HCT116 (cell line): Measurements from ENCODE around the gene ACOT4. TPM values are rescaled to one million over a fixed set of nuclear protein-coding genes. Genes with fewer than 3 reads are reported as not detected.

Source experiments
- ATAC-seq: fragments of 200-7000 bp; cut with Tn5 transposase; 2 replicates; pipeline ENCODE4 v1.9.1; 2020; ENCODE audit warnings: mild to moderate bottlenecking, moderate library complexity
- BruUV-seq: library from RNA; stranded (reverse); fragments of 400-500 nt; replicated peaks from 2 replicates; lab custom pipeline; 2021; lab: Mats Ljungman, UMichigan
- CTCF ChIA-PET: fragments of 300-600 bp; sonication (Branson Sonifier 250); formaldehyde crosslinking; loops from one replicate; lab custom pipeline; 2021; ENCODE audit warnings: antibody characterized with exemption; lab: Charles Lee
- POLR2A ChIA-PET: fragments of 300-600, 350-600 bp; sonication (Branson Sonifier 250); formaldehyde crosslinking; loops from one replicate; lab custom pipeline; 2021; ENCODE audit warnings: antibody characterized with exemption; lab: Charles Lee
- RAD21 ChIA-PET, 2 experiments: fragments of 300-600 bp; sonication (Branson Sonifier 250); formaldehyde crosslinking; loops; one replicate each; lab custom pipeline; 2023; ENCODE audit warnings: low total read pairs in 2 of 2; ENCODE audit not compliant: uncharacterized antibody in 2 of 2, unreplicated experiment in 2 of 2, low non-redundant PET in 1 of 2; lab: Charles Lee
- DNase-seq: peaks from one replicate; pipeline ENCODE4 v3.0.0-alpha.2; 2010; ENCODE audit warnings: low read depth, low spot score
- H2AFZ ChIP-seq: fragments of 200-600 bp; shearing (Covaris generic), sonication (generic); 2 replicates; pipeline ENCODE4 v1.6.1; 2017; ENCODE audit warnings: low read depth, mixed run types, mixed read lengths, antibody characterized with exemption, low read length; ENCODE audit not compliant: poor library complexity, severe bottlenecking
- H3K27ac ChIP-seq: 2 replicates; pipeline ENCODE4 v1.5.1; 2012; ENCODE audit warnings: low read depth, low read length
- H3K27me3 ChIP-seq: fragments of 200-600 bp; sonication (generic); 2 replicates; pipeline ENCODE4 v1.6.1; 2016; ENCODE audit warnings: mixed run types, low read length, mixed read lengths; ENCODE audit not compliant: insufficient read depth
- H3K36me3 ChIP-seq, 2 experiments: fragments of 200-500 bp in 1 of 2; fragments of 200-600 bp in 1 of 2; sonication (Bioruptor generic) in 1 of 2; sonication (generic) in 1 of 2; 2 replicates each; pipeline versions ENCODE4 v1.5.1 to v1.6.1; 2014 to 2016; ENCODE audit warnings: low read length in 2 of 2, inconsistent platforms in 1 of 2, mixed read lengths in 1 of 2, mixed run types in 1 of 2; ENCODE audit not compliant: insufficient read depth in 2 of 2, control insufficient read depth in 1 of 2
- H3K4me1 ChIP-seq, 2 experiments: fragments of 200-600 bp in 1 of 2; sonication (generic) in 1 of 2; 2 replicates each; pipeline versions ENCODE4 v1.5.1 to v1.6.1; 2012 to 2017; ENCODE audit warnings: low read length in 2 of 2, inconsistent platforms in 1 of 2, mild to moderate bottlenecking in 1 of 2, mixed read lengths in 1 of 2, mixed run types in 1 of 2, moderate library complexity in 1 of 2; ENCODE audit not compliant: insufficient read depth in 2 of 2, control insufficient read depth in 1 of 2
- H3K4me2 ChIP-seq: fragments of 200-600 bp; sonication (generic); 2 replicates; pipeline ENCODE4 v1.6.1; 2017; ENCODE audit warnings: mixed run types, low read length, mixed read lengths
- H3K4me3 ChIP-seq, 2 experiments: fragments of 200-600 bp in 1 of 2; sonication (generic) in 1 of 2; replicated peaks in 1 of 2; 2 replicates each; pipeline ENCODE4 v1.5.1; 2011 to 2016; ENCODE audit warnings: low read length in 2 of 2, control low read depth in 1 of 2, low read depth in 1 of 2, mild to moderate bottlenecking in 1 of 2, mixed read lengths in 1 of 2, mixed run types in 1 of 2
- H3K79me2 ChIP-seq: fragments of 200-600 bp; sonication (generic); 2 replicates; pipeline ENCODE4 v1.6.1; 2017; ENCODE audit warnings: mild to moderate bottlenecking, mixed run types, low read length, moderate library complexity, mixed read lengths; ENCODE audit not compliant: insufficient read depth
- H3K9ac ChIP-seq: fragments of 200-600 bp; sonication (generic); 2 replicates; pipeline ENCODE4 v1.6.1; 2016; ENCODE audit warnings: low read length, mixed read lengths
- H3K9me2 ChIP-seq: fragments of 200-600 bp; sonication (generic), shearing (Covaris generic); 2 replicates; pipeline ENCODE4 v1.6.1; 2017; ENCODE audit warnings: mixed run types, mild to moderate bottlenecking, moderate library complexity; ENCODE audit not compliant: insufficient read depth
- H3K9me3 ChIP-seq, 2 experiments: fragments of 200-500 bp in 1 of 2; fragments of 200-600 bp in 1 of 2; sonication (Bioruptor generic) in 1 of 2; sonication (generic) in 1 of 2; 2 replicates each; pipeline ENCODE4 v1.6.1; 2014 to 2017; ENCODE audit warnings: low read length in 2 of 2, mixed read lengths in 2 of 2, inconsistent platforms in 1 of 2, low read depth in 1 of 2, mild to moderate bottlenecking in 1 of 2, mixed run types in 1 of 2, moderate library complexity in 1 of 2; ENCODE audit not compliant: control insufficient read depth in 1 of 2, insufficient read depth in 1 of 2
- H4K20me1 ChIP-seq: fragments of 200-600 bp; sonication (generic), shearing (Covaris generic); 2 replicates; pipeline ENCODE4 v1.6.1; 2017; ENCODE audit warnings: mixed run types, mild to moderate bottlenecking, moderate library complexity; ENCODE audit not compliant: insufficient read depth
- ATF3 ChIP-seq: IDR thresholded peaks from 2 replicates; pipeline ENCODE4 v1.6.1; 2012
- CBX3 ChIP-seq: IDR thresholded peaks from 2 replicates; pipeline ENCODE4 v1.6.1; 2012; ENCODE audit warnings: low read depth
- EGR1 ChIP-seq: IDR thresholded peaks from 2 replicates; pipeline ENCODE4 v1.6.1; 2012; ENCODE audit warnings: low read depth
- EZH2 ChIP-seq: fragments of 200-600 bp; sonication (generic); IDR thresholded peaks from 2 replicates; pipeline ENCODE4 v1.6.1; 2017; ENCODE audit warnings: antibody characterized with exemption, mixed run types
- EZH2phosphoT487 ChIP-seq: fragments of 200-600 bp; IDR thresholded peaks from 2 replicates; pipeline ENCODE4 v1.6.1; 2018; ENCODE audit warnings: antibody characterized with exemption, borderline replicate concordance
- FOSL1 ChIP-seq: IDR thresholded peaks from 2 replicates; pipeline ENCODE4 v1.6.1; 2012; ENCODE audit warnings: low read depth
- JUND ChIP-seq: IDR thresholded peaks from 2 replicates; pipeline ENCODE4 v1.6.1; 2012
- RAD21 ChIP-seq: IDR thresholded peaks from 2 replicates; pipeline ENCODE4 v1.6.1; 2012; ENCODE audit warnings: low read depth, mild to moderate bottlenecking
- SP1 ChIP-seq: IDR thresholded peaks from 2 replicates; pipeline ENCODE4 v1.6.1; 2012; ENCODE audit warnings: low read depth
- SRF ChIP-seq: IDR thresholded peaks from 2 replicates; pipeline ENCODE4 v1.6.1; 2012; ENCODE audit warnings: low read depth
- TCF7L2 ChIP-seq: IDR thresholded peaks from 2 replicates; pipeline ENCODE4 v1.7.0; 2011; ENCODE audit warnings: borderline replicate concordance, inconsistent platforms; ENCODE audit not compliant: insufficient read depth, insufficient read length; ENCODE audit errors: extremely low read depth
- YY1 ChIP-seq: IDR thresholded peaks from 2 replicates; pipeline ENCODE4 v1.6.1; 2011; ENCODE audit warnings: low read length, low read depth, moderate library complexity, mild to moderate bottlenecking; ENCODE audit not compliant: insufficient replicate concordance; ENCODE audit errors: extremely low read depth
- ZBTB33 ChIP-seq: IDR thresholded peaks from 2 replicates; pipeline ENCODE4 v1.6.1; 2011; ENCODE audit warnings: mild to moderate bottlenecking, low read length, moderate library complexity; ENCODE audit not compliant: insufficient replicate concordance; ENCODE audit errors: extremely low read depth
- ZNF274 ChIP-seq: fragments of 200-500 bp; sonication (Bioruptor generic); IDR thresholded peaks from 2 replicates; pipeline ENCODE4 v1.6.1; 2014; ENCODE audit warnings: mild to moderate bottlenecking, low read depth, low read length, inconsistent platforms
- intact Hi-C: fragments of 100-400 bp; cut with micrococcal nuclease; formaldehyde crosslinking; loops from 2 replicates; pipeline ENCODE4 v1.10.0; 2022
- total RNA-seq: library from RNA; stranded (reverse); gene quantifications from one replicate; pipeline ENCODE4 v1.2.1, GENCODE V29; 2021; ENCODE audit not compliant: unreplicated experiment

ACOT4 gene
- total RNA-seq, 1 experiment from 2014 or later = not detected

DNA sequence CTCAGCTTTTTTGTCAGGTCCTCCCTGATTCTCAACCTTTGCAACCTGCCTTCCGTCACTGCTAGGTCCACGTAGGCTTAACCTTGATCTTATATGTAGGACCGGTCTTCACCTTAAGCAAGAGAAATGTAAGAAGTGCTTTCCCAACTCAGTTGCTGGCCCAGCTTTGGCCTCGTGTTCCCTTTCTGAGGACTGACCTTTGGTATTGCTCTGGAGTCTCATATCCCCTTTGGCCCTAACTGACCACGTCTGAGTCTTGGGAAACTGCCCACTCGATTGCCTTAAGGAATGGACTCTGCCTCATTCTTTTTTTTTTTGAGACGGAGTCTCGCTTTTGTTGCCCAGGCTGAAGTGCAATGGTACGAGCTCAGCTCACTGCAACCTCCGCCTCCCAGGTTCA lies 28.6 kb downstream of the ACOT4 start (continued):
- TF ChIP-seq YY1 (no peak), ZNF274 (no peak), EZH2 (no peak)

- no peaks in the 10 kb centered on the region for H3K79me2 ChIP-seq
- H3K9me3 ChIP-seq = no peaks in the 10 kb centered on the region
- no peaks in the 10 kb centered on the region for H4K20me1 ChIP-seq
- POLR2A ChIA-PET = no interaction called here
- no peaks in the 10 kb centered on the region for H3K4me1 ChIP-seq
- no TSS peak for BruUV-seq
- intact Hi-C loops = no loop called here
- no peak overlapping the region for H2AFZ ChIP-seq
- DNase-seq (no peak), ATAC-seq (no peak)
- no peaks in the 10 kb centered on the region for H3K27me3 ChIP-seq
- no peak overlapping the region for H3K4me2 ChIP-seq
- CTCF ChIA-PET = no interaction called here
- no peak overlapping the region for H3K9ac ChIP-seq
- RAD21 ChIA-PET = no interaction called here
- H3K9me2 ChIP-seq = no peaks in the 10 kb centered on the region
- H3K27ac ChIP-seq = no peak overlapping the region
- H3K4me3 ChIP-seq = no peak overlapping the region
- no peaks in the 10 kb centered on the region for H3K36me3 ChIP-seq
- TF ChIP-seq CBX3 = no peak
Measured at GRCh38 chr14:73623504-73624054, 31.9 kb downstream of the ACOT4 start.

- Histone ChIP-seq H3K9ac (no peak overlapping the region), H3K4me3 (no peak overlapping the region), H3K36me3 (no peaks in the 10 kb centered on the region), H3K4me1 (no peaks in the 10 kb centered on the region), H2AFZ (no peak overlapping the region), H3K27ac (no peak overlapping the region), H3K79me2 (no peaks in the 10 kb centered on the region), H3K4me2 (no peak overlapping the region), H3K9me3 (no peaks in the 10 kb centered on the region), H3K27me3 (no peaks in the 10 kb centered on the region), H3K9me2 (no peaks in the 10 kb centered on the region), H4K20me1 (no peaks in the 10 kb centered on the region)
- DNase-seq (no peak), ATAC-seq (no peak)
- CTCF ChIA-PET = interaction anchor here (1.1 kb wide), 1 partner anchor 13 kb away, joined by 3 read pairs; the partner anchor contains the start of gene ACOT6
- RAD21 ChIA-PET = no interaction called here
- BruUV-seq = no TSS peak
- POLR2A ChIA-PET = no interaction called here
- intact Hi-C loops = no loop called here
- no peak for TF ChIP-seq CBX3
- TF ChIP-seq SRF = no peak
- TF ChIP-seq ATF3 = no peak
- TF ChIP-seq ZNF274 = no peak
- TF ChIP-seq ZBTB33 = no peak
- TF ChIP-seq EZH2phosphoT487 = no peak
- TF ChIP-seq SP1 = no peak
- TF ChIP-seq JUND = no peak
- no peak for TF ChIP-seq RAD21
- TF ChIP-seq FOSL1 = no peak
- no peak for TF ChIP-seq EZH2
- no peak for TF ChIP-seq TCF7L2
- no peak for TF ChIP-seq EGR1
Measured at GRCh38 chr14:73625706-73626105, 34.0 kb downstream of the ACOT4 start.
